ENCODE data around the gene NTNG1.

NTNG1 gene

GRCh38 chr1:107262467-107263286 lies 121.8 kb downstream of the NTNG1 start:
- no peak for DNase-seq (ENCODE audit: low read depth, low spot score)

DNA sequence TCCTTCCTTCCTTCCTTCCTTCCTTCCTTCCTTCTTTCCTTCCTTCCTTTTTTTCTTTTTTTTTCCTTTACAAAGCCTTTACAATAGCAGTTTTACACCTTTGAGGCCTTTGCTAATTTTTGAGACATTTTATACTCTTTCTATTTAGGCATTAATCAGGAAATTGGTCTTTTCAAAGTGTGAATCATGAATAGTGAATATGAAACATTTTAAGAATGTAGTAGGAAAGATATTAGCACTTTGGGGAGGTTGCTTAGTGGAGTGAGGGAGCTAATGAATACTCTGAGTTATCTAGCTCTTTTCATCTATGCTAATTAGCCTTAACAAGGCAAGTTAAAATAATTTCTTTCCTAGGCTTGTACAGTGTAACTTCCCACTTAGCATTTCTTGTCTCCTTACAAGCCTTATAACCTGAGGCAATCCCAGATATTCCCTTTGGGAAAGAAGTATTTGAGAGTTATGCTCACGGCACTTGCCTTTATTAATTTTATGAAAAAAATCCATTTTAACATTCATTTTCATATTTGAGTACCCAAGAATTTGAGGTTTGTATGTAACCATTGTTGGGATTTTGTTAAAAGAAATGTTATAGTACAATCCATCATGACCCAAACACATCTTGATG lies 122.6 kb downstream of the NTNG1 start:
- no peak for DNase-seq (ENCODE audit: low read depth, low spot score)

GRCh38 chr1:107264007-107264406 lies 123.2 kb downstream of the NTNG1 start:
- DNase-seq (ENCODE audit: low read depth, low spot score): no peak

DNA sequence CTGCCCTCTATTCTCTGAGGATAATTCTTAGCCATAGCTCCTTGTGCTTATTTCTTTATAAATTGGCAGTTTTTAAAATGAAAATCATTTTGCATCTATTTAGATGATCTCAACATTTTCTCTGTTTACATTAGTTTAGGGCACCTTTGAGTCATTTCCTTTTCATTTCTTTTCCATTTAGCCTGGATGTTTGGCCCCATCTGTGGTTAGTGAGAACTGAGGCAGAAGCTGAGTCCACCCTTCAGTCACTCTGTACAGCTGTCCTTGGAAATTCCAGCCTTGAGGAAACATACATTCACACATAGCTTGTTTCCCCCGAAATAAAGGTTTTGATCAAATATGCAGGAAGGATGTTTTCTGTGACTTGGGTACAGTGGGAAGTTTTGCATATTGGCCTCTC lies 123.7 kb downstream of the NTNG1 start:
- DNase-seq (ENCODE audit: low read depth, low spot score): no peak

GRCh38 chr1:107267489-107267888 lies 126.7 kb downstream of the NTNG1 start:
- DNase-seq (ENCODE audit: low read depth, low spot score): no peak

DNA sequence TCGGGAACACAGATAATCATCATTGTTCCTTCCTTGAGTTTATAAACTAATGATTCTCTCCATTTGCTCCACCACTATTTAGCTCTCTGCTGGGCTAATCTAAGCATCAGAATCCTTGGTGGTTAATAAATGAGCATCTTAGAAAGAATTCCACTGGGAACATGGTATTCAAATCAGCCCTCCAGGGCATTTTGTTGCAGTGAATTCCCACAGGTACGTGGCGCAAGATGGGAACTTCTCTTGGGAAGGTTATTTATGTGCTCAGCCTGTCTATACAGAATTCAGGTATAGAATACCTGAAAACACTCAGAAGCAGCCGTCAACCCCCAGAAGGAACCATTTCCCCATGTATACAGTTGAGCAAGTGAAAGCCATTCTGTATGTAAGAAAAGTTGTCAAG lies 131.5 kb downstream of the NTNG1 start:
- DNase-seq (ENCODE audit: low read depth, low spot score): no peak

DNA sequence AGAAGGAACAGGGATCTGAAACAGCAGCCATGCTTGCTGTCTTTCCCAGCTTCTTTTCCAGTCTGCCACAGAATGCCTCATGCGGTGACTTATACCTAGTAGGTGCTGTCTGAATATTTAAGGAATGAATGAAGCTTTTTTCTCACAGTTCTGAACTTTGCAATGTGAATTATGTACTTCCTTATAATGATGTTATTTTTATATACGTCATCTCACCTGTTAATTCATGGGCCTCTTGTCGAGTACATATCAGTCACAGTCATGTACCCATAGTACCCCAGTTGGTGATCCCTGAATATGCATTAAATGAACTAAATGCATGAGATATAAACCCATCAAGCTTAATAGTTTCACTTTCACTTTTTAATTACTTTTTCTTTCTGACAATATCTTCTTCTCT lies 132.7 kb downstream of the NTNG1 start:
- DNase-seq (ENCODE audit: low read depth, low spot score): no peak

GRCh38 chr1:107274227-107274626 lies 133.4 kb downstream of the NTNG1 start:
- no peak for DNase-seq (ENCODE audit: low read depth, low spot score)

GRCh38 chr1:107276247-107276646 lies 135.4 kb downstream of the NTNG1 start:
- DNase-seq (ENCODE audit: low read depth, low spot score): no peak

DNA sequence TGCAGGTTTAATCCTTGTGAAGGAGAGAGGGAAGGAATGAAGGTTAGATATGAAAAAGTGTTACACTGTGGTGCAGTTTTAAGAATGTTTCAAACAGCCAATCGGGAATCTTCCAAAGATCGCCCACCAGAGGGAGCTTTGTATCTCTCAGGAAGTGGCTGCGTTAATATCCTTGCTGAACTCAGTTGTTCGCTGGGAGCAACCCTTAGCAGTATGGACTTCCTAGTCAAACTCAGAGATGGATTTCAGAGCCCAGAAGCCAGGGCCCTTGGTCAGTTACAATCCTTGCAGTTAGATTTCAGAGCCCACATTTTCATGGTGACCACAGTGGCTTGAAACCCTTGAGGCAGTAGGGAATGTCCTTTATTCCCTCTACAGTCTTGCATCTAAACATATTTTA lies 136.2 kb downstream of the NTNG1 start:
- DNase-seq (ENCODE audit: low read depth, low spot score): no peak

- no peak for DNase-seq (ENCODE audit: low read depth, low spot score)
These were observed 145.3 kb downstream of the NTNG1 start for GRCh38 chr1:107286125-107286524.

- no peak for DNase-seq (ENCODE audit: low read depth, low spot score)
These were observed 151.1 kb downstream of the NTNG1 start for GRCh38 chr1:107291987-107292386.

DNA sequence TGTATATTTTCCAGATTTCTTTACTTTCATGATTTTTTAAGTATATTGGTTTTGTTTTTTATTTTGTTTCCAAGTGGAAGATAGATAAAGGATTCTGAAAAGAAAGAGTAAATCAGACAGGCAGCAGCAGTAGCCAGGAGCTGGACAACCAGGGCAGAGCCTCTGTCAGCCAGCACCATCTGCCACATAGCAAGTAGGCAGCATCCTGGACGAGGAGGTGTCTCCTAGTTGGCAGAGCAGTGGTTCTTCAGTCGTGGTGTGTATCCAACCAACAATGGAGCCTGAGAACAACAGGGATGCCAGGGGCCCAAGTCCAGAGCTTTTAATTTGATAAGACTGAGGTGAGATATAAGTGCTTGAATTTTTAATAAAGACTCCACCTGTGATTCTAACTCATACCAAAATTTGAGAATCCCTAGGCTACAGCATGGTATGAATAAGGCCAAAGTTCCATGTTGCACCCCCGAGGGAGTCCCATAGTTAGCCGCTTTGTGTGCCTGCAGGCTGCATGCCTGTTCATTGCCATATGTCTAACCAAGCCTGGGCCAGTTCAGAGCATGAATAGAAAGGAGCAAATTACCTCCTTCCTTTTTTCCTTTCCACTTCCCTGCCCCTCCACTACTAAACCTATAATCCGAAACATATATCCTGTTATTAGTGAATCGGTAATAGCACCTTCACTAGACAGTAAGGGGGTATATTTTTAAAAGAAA lies 153.2 kb downstream of the NTNG1 start:
- no peak for DNase-seq (ENCODE audit: low read depth, low spot score)

DNA sequence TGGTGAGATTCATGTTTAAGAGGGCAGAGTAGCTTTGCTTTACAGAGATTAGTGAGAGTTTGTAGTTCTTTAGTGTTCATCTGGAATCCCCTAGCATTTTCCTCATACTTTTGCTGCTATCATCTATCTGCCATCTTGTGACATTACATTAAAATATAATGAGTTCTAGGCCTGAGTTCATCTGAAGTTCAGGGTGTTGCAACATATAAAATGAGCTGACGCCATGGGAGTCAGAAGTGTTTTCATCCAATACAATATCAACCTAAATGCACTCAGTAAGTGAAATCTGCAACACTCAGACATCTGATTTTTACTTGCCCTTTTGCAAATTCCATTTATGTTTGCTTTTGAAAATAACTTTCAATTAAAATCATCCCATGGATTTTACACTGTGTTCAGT lies 153.8 kb downstream of the NTNG1 start:
- no peak for DNase-seq (ENCODE audit: low read depth, low spot score)

DNA sequence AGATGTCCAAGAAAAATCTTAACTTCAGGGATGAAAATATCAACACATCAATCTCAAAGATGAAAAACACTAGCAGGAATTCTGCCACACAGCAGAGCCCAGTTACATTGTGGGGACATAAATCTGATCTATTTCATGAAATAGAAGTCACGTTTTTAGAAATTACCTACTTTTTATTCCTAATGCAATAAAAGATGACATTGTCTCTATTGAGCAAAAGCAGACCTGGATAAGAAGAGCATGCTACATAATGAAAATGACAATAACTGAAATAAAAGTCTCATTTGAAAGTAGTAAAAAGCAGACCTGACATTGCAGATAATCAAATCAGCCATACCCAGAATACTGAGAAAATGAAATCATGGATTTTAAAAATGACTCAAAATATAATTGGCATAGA lies 156.8 kb downstream of the NTNG1 start:
- DNase-seq (ENCODE audit: low read depth, low spot score): no peak

DNA sequence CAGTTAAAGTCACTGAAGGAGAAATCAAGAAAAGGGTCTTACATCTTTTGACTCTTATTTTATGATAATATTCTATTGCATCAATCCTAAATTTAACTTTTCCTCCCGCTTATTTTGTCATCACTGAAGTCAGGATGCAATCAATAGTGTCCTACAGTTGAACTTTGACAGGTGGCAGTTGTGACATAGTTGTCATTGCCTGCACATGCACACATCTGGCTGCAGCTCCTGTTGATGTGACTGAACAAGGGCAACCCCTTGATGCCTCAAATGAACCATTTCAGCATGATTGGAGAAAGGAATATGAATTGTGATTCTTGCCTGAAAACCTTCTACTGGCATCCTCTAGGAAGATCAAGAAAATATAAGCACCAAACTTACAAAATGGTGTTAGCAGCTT lies 157.7 kb downstream of the NTNG1 start:
- DNase-seq (ENCODE audit: low read depth, low spot score): no peak

DNA sequence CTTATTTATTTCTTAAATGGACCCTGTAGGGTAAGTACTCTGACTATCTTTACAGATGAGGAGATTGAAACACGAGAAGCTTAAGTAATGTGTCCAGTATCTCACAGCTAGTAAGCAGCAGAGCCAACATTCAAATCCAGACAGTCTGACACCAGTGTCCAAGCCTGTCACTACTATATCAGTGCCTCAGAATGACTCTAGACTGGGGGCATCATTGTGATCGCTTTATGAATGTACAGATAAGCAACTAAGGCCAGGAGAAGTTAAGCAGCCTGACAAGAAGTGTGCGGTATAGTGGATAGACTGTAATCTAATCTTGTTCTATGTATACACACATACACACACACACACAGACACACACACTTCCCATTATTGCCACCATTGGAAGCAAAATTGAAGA lies 158.7 kb downstream of the NTNG1 start:
- DNase-seq (ENCODE audit: low read depth, low spot score): no peak

GRCh38 chr1:107309962-107310361 lies 169.1 kb downstream of the NTNG1 start:
- no peak for DNase-seq (ENCODE audit: low read depth, low spot score)

DNA sequence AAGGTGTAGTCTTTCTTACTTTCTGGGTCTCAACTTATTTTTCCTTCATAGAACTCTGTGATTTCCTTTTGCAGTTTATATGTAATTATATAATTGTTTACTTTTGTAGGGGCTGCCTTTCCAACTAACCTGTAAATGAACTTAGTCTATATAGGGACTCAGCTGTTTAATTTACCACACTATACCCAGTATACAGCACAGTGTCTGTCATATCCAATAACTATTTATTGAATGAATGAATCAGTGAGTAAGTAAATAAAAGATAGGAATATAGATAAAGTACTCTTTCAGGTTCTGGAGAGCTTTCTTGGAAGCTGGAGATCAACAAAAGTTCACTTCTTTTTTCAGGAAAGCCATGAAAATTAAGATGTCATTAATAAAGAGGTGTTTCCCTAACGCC lies 174.8 kb downstream of the NTNG1 start:
- no peak for DNase-seq (ENCODE audit: low read depth, low spot score)

DNA sequence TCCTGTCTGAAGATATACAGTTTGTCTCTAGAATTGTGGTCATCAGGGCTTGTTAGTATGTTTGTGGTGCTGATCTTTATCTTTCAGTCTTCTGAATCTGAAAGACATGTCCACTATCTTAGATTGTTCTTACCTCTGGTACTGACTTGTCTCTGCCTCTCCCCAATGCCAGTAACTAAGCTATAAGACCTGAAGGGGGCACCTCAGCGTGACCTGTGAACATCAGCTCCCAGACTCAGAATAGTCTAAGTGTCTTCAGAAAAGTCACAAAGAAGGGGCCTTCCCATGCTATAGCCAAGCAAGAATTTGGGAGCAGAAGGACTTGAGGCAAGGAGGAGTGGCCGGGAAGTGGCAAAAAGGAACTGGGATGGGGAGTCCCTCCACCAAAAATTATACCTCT lies 178.1 kb downstream of the NTNG1 start:
- DNase-seq (ENCODE audit: low read depth, low spot score): no peak

DNA sequence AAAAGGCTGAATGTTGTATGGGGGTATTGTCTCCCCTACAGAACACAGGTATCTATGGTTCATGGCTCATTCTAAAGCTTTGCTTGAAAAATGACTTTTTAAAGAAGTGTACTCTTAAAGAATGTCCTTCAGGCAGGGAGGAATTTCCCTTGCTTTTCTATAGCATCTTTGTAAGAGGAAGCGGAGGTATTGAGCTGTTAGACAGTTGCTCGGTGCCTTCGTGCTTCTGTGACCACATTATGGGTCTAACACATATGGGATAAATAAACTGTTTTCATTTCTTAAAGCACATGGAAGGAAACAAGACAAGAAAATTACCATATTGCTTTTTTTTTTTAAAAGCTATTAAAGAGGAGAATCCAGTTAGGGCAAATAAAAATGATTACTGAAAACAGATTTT lies 182.9 kb downstream of the NTNG1 start:
- no peak for DNase-seq (ENCODE audit: low read depth, low spot score)

- DNase-seq (ENCODE audit: low read depth, low spot score): no peak
These were observed 186.1 kb downstream of the NTNG1 start for GRCh38 chr1:107326824-107327445.
